Retina (tissue), 1 donor: Measurements from ENCODE around the gene ZNF598.
"Not testable (repeated sequence)": the region's sequence is repeated elsewhere in the genome, so short reads cannot be mapped to it uniquely, and the experiment has no call there.

Source experiments
- DNase-seq: peaks from one replicate; pipeline ENCODE4 v3.0.0-alpha.2; 2016

The ZNF598 gene

DNA sequence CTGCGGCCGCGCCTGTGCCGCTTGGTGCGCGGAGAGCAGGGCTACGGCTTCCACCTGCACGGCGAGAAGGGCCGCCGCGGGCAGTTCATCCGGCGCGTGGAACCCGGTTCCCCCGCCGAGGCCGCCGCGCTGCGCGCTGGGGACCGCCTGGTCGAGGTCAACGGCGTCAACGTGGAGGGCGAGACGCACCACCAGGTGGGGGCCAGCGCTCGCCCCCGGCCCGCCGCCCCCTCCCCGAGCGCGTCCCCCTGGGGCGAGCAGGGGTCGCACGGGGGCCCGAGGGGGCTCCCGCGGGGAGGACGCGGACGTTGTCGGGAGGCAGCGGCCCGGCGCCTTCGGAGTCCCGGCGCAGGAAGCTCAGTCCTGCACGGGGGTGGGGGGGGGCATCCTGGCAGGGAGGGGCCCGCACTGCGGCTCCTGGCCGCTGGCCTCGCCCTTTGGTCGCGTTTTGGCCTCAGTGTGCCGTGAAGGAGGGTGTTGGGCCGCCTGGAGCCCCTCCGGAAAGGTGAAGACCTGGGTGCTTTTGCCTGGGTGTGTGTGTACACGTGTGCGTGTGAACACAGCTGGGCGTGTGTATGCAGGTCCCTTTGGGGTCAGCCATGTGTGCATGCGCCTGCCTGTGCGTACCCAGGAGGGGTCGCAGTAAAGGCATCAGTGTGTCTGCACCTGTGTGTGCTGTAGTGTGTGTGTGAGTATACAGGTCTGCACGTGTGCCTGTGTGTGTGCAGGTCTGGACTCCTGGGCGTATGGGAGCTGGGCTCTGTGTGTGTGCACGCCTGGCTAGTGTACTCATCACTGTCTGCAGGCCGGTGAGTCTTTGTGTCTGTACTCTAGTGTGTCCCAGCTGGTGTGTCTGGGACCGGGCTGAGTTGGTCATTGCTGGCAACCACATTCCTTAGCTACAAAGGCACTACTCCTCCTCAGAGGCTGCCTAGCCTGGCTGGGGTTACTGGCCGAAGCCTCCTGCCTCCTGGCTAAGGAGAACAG is 17.7 kb upstream of the ZNF598 start:
- DNase-seq: peak; percentile 44

GRCh38 chr16:2026461-2027023 is 16.9 kb upstream of the ZNF598 start, which contains the start of gene NHERF2:
TSS of gene NHERF2 (plus strand) at chr16:2026902. CDS start at chr16:2027006, 104 bp downstream.
- DNase-seq: no peak

- no peak for DNase-seq
Observed at GRCh38 chr16:2025878-2026460, 16.3 kb upstream of the ZNF598 start.

DNA sequence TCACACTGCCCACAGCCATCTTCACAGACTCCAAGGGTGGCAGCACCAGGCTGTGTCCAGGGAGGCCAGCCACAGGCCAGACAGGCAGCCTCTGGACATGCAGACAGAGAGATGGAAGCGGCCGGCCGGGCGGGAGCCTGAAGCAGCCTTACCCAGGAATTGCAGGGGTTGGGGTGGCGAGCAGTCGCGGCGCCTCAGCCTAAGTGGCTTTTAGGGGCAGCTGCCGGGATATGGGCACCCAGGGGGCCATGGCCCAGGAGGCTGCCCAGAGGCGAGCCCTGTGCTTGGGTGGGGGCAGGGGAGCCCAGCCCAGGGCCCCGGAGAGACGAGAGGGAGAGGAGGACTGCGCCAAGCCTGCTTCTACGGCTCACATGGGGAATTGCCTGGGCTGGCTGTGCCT is 15.6 kb upstream of the ZNF598 start:
- DNase-seq: no peak

DNA sequence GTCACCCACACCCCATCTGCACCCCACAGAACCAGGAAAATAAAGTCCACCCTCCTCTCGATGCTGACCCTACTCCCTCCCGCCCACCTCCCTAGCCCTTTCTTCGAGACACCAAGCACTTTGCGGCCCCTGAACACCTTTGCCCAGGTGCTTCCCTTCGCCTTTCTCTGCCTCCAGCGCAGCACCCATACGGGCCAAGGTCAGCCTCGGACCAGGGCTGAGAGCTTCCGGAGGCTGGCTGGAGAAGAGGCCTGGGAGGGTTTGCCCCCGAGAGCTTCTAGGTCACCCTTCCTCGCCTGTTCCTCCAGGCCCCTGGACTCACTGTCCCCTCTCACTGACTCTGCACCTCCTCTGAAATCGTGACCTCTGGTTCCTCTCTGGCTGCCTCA is 14.4 kb upstream of the ZNF598 start:
- DNase-seq: no peak

GRCh38 chr16:2023092-2024031 is 13.7 kb upstream of the ZNF598 start:
- DNase-seq: peak; percentile 97

GRCh38 chr16:2022723-2023091 is 13.1 kb upstream of the ZNF598 start:
- no peak for DNase-seq

GRCh38 chr16:2019921-2020831 is 10.6 kb upstream of the ZNF598 start:
- peak; percentile 54 for DNase-seq

DNA sequence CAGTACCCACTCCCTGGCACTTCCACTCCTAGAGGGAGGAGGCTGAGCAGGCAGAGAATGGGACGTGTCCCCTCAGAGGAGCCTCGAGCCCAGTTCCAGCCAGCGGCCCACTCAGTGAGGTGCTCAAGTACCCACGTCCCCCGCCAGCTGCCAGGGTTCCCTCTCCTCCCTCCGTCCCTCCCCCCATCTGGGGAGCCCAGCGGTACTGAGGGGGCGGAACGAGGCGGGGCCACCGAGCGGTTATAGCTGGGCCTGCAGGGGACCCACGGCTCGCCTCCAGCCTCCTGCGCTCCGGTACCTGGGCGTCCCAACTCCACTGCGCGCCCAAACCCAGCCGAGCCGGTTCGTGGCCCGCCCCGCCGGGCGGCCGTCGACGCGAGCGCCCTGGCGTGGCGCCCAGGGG is 9.9 kb upstream of the ZNF598 start, which contains the start of gene NPW:
NPW (plus strand) TSS at position 268 of the 403 bp plus-strand sequence.
- DNase-seq: no peak

DNA sequence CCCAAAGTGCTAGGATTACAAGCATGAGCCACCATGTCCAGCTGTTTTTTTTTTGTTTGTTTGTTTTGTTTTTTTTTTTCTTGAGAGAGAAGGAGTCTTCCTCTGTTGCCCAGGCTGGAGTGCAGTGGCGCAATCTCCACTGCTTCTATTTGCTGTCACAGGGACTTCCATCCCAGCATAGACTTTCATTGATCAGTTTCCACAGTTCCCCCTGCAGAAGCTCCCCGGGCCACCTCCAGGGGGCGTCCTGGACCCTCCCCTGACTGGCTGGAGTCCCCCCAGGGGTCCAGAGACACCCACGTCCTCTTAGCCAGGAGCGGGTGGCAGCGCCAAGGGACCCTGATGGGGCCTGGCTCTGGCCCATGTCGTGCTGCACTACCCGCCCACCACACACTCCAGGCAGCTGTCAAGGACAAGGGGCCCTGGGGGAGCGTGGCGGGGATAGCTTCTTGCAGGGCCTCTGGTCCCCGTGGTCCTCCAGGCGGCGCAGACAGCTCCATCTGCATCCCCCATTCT is 6.8 kb upstream of the ZNF598 start:
- no peak for DNase-seq

DNA sequence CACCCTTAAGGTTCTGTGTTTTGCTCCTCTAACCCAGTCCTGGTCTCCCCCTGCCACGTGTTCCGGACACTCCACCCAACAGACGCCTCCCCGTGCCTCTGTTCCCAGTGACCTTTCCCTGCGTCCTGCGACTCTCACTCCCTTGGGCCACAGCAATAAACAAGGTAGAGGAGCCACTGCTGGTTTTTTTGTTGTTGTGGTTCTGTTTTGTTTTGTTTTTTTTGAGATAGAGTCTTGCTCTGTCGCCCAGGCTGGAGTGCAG is 6.3 kb upstream of the ZNF598 start:
- no peak for DNase-seq

GRCh38 chr16:2015117-2015946 is 5.7 kb upstream of the ZNF598 start:
- no peak for DNase-seq

- DNase-seq: no peak
Observed at GRCh38 chr16:2013527-2013926, 3.9 kb upstream of the ZNF598 start.

DNA sequence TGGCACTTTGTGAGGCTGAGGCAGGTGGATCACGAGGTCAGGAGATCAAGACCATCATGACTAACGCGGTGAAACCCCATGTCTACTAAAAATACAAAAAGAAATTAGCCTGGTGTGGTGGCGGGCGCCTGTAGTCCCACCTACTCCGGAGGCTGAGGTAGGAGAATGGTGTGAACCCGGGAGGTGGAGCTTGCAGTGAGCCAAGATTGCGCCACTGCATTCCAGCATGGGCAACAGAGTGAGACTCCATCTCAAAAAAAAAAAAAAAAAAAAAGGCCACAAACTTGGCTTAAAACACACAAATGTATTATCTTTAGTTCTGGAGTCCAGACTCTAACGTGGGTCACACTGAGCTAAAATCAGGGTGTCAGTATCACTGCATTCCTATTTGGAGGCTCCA is 2.1 kb upstream of the ZNF598 start:
- DNase-seq: not testable (repeated sequence)

DNA sequence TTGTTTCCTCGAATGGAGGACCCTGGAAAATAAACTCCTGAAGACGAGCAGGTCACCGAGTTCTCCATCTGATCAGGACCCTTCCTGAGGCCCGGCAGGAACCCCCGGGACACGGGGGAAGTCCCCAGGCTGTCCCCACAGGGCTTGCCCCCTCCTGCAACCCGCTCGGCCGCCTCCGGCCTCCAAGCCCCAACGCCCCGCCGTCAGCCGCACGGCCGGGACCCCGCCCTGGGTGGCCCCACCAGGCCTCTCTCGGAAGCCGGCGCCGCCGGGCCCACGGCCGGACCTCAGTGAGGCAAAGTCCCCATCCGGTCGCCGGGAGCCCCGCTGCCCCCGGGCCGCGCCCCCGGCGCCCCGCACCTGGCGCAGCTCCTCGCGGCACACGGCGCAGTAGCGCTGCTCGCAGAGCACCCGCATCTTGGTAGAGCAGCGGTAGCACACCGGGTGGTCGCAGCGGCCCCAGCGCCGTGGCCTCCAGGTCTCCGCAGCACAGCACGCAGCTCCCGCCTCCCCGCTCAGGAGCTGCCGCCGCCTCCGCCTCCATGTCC is 383 bp downstream of the ZNF598 start:
- DNase-seq: no peak

DNA sequence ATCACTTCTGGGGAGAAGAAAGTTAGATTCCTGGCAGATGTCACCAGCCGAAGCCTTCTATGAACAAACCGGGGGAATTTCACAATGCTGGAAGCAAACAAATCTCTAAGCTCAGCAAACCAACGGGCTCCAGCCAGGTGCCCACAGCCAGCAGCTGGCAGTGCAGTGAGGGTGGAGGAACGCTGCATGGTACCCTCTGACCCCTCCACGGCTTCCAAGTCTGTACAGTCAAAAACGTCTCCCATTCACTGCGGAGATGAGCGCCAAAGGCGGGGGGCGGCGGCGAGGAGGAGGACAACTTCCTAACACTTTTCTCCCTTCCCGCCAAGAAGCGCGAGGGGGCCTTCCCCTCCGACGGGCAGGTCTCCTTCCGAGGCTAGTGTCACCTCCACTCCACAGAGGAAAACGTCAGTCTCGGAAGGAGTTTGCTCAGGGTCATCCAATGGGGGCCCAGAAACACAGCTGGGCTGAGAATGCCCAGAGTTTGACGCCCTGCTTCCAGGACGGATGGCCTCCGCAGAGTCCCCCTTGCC is 924 bp downstream of the ZNF598 start:
- no peak for DNase-seq

DNA sequence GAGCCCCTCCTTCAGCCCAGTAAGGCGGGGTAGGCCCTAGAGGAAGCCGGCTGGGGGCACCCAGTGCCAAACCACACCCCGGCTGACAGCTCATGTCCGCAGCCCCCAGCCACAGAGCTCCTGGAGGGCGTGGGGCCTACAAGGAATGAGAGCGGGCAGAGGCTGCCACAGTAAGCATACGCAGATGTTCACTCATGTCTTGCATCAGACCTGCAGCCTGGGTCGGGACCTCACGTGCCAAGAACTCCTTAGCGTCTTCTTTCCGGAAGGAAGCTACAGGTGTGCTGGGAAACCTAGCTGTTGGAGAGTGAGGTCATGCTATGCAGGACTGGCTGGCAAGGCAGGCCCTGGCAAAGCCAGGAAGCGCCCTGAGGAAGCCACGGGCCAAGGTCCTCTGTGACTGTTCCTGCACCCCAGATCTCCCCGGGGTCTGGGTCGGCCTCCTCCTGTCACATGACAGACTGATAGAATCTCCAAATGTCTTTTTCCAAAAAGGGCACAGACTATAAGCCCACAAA is 1.6 kb downstream of the ZNF598 start:
- no peak for DNase-seq

DNA sequence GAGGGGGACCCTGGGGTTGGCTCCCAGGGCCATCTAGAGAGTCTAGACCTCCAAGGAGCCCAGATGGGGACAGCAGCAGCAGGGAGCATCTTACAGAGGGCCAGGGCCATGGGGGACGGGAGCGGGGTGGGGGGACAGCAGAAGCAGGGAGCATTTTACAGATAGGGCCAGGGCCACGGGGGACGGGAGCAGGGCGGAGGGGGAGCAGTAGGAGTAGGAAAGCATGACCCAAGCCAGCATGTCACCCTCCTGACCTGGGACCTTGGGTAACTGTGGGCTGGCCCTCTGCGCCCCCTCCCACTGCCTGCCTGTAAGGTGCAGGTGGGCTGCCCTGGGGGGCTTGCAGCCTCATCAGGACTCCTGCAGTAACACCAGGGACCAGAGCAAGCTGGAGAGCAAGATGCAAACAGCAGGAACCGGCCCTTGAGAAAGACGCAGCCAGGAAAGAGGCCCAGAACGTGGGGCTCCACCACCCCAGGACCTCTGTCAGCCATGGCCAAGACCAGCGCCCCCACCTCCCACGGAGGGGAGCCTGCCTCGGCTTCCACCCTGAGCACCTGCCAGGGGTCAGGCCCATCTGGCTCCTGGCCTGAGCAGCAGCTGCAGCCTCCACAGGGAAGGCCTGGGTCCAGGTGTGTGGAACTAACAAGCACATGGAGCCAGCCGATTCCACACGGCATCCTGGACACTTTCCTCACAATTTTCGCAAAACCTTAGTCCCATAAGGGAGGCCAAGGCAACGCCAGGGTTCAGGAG is 2.4 kb downstream of the ZNF598 start:
- DNase-seq: no peak

- no peak for DNase-seq
Observed at GRCh38 chr16:2006317-2006716, 3.3 kb downstream of the ZNF598 start.
